ENCODE results near the gene CYP2J2.
"Not testable (repeated sequence)": the region's sequence is repeated elsewhere in the genome, so short reads cannot be mapped to it uniquely, and the experiment has no call there.

Gene CYP2J2

DNA sequence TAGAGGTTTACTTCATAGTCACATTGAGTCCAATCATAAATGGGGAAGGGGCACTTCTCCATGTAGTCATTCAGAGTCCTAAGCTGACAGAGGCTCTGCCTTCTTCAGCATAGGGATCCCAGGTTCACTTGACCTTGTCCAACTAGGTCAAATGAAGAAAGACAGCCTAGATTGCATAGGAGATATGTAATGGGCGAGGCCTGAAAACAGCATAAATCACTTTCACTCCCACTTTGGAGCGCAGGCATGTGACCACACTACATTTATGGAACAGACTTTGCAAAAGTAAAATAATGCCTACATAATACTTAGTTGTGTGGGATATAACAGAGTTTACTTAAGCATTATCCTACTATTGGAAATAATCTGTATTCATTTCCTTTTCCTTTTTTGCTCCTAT is 60.1 kb downstream of the CYP2J2 start:
- ATAC-seq (no peak), DNase-seq (no peak)

DNA sequence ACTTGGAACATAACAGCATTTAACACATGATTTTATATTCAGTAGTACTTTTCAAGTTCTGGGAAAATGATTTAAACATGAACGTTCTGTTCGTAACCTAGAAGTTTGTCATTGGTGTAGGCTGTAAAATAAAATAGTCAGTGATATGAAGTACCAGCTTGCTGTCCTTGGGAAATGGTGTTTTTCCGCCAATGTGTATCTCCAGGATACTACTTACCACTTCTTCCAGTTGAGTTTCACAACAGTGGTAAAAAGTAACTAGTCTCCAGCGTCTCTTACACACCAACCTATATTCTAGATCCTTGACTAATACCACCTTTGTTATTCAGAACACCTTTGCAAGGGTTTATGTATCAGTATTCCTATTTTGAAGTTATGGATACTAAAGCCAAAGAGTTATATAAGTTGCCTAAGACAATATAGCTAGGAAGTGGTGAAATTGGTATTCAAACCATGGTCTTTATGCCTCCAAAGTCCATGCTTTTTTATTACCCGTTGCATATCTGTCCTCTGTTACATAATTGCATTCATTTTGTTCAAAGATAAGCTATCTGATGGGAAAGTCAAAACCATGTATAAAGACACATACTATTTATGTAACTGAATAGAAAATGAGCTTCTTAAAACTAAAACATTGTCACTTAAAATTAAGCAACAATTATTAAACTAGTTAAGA is 68.8 kb downstream of the CYP2J2 start:
- DNase-seq (no peak), ATAC-seq (no peak)

DNA sequence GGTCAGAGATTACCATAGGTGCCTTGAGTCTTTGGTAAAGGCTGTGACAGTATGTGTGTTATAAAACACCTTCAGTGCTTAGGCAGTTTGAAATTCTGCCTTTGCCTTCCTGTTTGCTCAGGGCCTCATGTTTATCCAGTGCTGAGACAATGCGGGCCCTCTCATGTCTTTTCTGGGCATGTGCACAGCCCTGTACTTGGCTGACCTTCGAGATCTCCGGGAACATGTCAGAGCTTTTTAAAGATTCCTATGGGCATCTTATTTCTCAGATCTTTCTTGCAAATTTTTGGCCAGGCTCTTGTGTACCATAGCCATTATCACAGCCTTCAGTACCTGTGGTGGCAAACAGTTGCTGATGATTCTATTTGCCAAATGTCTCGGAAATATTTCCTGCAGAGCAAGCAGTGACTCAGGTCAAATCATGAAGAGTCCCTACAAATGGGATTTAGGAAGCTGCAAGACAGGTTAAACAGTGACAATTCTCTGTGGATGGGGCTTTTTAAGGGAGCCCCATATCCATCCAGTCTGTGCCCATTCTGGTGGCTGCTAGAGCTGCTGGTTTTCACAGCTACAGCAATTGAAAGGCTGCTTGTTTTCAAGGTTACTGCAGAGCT is 69.7 kb downstream of the CYP2J2 start:
- no peak for DNase-seq
- no peak for ATAC-seq

DNA sequence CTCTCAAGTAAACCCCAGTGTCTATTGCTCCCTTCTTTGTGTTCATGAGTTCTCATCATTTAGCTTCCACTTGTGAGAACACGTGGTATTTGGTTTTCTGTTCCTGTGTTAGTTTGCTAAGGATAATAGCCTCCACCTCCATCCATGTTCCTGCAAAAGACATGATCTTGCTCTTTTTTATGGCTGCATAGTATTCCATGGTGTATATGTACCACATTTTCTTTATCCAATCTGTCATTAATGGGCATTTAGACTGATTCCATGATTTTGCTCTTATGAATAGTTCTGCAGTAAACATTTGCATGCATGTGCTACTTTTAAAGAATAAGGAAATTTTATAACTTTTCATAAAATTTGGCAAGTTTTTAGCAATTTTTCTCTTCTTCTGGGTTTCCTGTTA is 71.3 kb downstream of the CYP2J2 start:
- not testable (repeated sequence) for ATAC-seq, DNase-seq

DNA sequence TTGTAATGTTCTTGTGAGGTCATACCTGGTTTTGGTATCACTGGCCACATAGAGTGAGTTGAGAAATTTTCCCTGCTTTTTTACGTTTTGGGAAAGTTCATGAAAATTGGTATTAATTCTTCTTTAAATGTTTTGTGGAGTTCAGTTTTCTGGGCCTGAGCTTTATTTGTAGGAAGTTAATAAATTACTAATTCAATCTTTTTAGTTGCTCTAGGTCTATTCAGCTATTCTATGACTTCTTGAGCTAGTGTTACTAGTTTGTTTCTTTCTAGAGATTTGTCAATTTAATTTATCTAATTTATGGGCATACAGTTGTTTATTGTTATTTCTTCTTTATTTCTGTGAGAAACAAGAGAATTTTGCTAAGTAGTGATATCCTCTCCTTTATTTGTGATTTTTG is 74.5 kb downstream of the CYP2J2 start:
- no peak for ATAC-seq
- no peak for DNase-seq

DNA sequence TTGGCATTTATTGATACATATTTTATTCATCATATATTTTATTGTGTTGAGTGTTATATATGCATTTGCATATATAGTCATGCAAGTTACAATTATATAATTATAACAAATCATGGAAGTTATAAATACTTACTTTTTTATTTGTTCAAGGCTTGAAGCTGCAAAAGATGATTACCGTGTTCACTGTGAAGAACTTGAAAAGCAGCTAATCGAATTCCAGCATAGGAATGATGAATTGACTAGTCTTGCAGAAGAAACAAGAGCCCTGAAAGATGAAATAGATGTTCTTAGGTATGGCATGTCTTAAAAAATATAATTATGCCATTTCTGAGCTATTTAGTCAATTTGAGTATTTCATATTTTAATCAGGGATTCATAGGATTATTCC is 79.7 kb downstream of the CYP2J2 start:
- no peak for DNase-seq
- ATAC-seq = no peak

DNA sequence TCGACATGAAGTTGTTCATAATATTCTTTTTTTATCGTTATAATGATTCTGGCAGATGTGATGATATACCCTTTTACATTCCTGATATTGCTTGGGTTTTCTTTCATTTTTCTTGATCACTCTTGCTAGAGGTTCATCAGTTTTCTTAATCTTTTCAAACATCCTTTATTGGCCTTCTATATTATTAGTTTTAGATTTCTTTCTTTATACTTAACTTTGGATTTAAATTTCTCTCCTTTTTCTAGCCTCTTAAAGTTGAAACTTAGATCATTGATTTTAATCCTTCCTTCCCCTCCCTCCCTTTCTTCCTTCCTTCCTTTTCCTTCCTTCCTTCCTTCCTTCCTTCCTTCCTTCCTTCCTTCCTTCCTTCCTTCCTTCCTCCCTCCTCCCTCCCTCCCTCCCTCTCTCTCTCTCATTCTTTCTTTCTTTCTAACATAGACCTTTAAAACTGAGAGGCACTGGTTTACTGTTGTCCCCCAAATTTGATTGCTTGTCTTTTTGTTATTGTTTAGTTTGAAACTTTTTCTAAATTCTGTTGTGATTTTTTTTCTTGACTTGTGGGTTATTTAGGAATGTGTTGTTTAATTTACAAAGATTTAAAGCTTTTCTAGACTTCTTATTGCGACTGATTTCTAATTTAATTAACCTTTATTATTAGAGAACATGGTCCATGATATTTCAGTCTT is 80.2 kb downstream of the CYP2J2 start:
- ATAC-seq (no peak), DNase-seq (no peak)

DNA sequence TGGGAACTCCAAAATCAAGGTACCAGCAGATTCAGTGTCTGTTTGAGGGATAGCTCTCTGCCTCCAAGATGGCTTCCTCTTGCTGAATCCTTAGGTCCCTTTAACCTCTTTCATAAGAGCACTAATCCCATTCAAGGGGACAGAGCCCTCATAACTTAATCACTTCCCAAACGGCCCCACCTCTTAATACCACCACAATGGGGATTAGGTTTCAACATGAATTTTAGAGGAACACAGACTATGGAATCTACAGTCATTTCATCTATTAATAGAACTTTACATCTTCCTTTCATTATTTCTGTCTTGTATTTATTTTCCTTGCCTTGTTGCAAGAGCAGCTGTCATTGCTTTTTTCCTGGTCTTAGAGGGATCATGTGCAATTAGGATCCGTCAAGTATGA is 81.5 kb downstream of the CYP2J2 start:
- ATAC-seq (no peak), DNase-seq (no peak)

Data from stimulated activated naive CD8-positive, alpha-beta T cell treated with anti-CD3 and anti-CD28 coated beads, Interleukin-15, Interleukin-2, amounts not matched to agents 100 U/mL and 50 U/mL, for 24 hours (primary cell).